A673 (cell line): ENCODE results near the gene ZNF391. TPM values are rescaled to one million over a fixed set of nuclear protein-coding genes. Genes with fewer than 3 reads are reported as not detected.

Experiments used
- BruUV-seq: library from RNA; stranded (reverse); fragments of 400-500 nt; replicated peaks from 2 replicates; lab custom pipeline; 2021; lab: Mats Ljungman, UMichigan
- CTCF ChIA-PET: fragments of 300-600 bp; sonication (Branson Sonifier 250); formaldehyde crosslinking; loops from one replicate; lab custom pipeline; 2022; ENCODE audit warnings: antibody characterized with exemption; lab: Charles Lee
- POLR2A ChIA-PET: fragments of 300-600 bp; sonication (Branson Sonifier 250); formaldehyde crosslinking; loops from one replicate; lab custom pipeline; 2022; ENCODE audit warnings: antibody characterized with exemption; ENCODE audit not compliant: low non-redundant PET; lab: Charles Lee
- DNase-seq: peaks from one replicate; pipeline ENCODE4 v3.0.0-alpha.2; 2015; ENCODE audit warnings: low spot score
- H3K27ac ChIP-seq: fragments of 200-600 bp; sonication (generic); 2 replicates; pipeline ENCODE4 v1.5.1; 2016; ENCODE audit warnings: mixed run types, low read depth, mild to moderate bottlenecking, mixed read lengths, antibody characterized with exemption, low read length; ENCODE audit not compliant: poor library complexity, severe bottlenecking
- H3K27me3 ChIP-seq: fragments of 200-600 bp; sonication (generic); replicated peaks from 2 replicates; pipeline ENCODE4 v1.6.1; 2017; ENCODE audit warnings: mixed run types, low read depth, mild to moderate bottlenecking, mixed read lengths, antibody characterized with exemption, low read length; ENCODE audit not compliant: insufficient read depth, poor library complexity
- H3K36me3 ChIP-seq: fragments of 200-600 bp; sonication (generic); 2 replicates; pipeline ENCODE4 v1.6.1; 2016; ENCODE audit warnings: mixed run types, mild to moderate bottlenecking, mixed read lengths, antibody characterized with exemption, low read length; ENCODE audit not compliant: insufficient read depth, poor library complexity, severe bottlenecking
- H3K4me1 ChIP-seq: fragments of 200-600 bp; sonication (generic); 2 replicates; pipeline ENCODE4 v1.6.1; 2017; ENCODE audit warnings: mixed run types, mild to moderate bottlenecking, mixed read lengths, antibody characterized with exemption, low read length; ENCODE audit not compliant: insufficient read depth, poor library complexity, severe bottlenecking
- H3K4me3 ChIP-seq: fragments of 200-600 bp; sonication (generic); 2 replicates; pipeline ENCODE4 v1.5.1; 2016; ENCODE audit warnings: low read depth, mixed run types, mild to moderate bottlenecking, mixed read lengths, low read length; ENCODE audit not compliant: poor library complexity, severe bottlenecking
- H3K9me3 ChIP-seq: fragments of 200-600 bp; sonication (generic); 2 replicates; pipeline ENCODE4 v1.6.1; 2016; ENCODE audit warnings: mixed run types, low read depth, mild to moderate bottlenecking, mixed read lengths, antibody characterized with exemption, low read length; ENCODE audit not compliant: poor library complexity, severe bottlenecking
- CTCF ChIP-seq: fragments of 300-800, 200-600 bp; sonication (generic); conservative IDR thresholded peaks from 2 replicates; pipeline ENCODE4 v1.5.1; 2017; ENCODE audit warnings: low read depth, mild to moderate bottlenecking, antibody characterized with exemption, low read length, moderate library complexity, mixed read lengths
- EZH2 ChIP-seq: fragments of 200-600 bp; sonication (generic); IDR thresholded peaks from 2 replicates; pipeline ENCODE4 v1.6.1; 2017; ENCODE audit warnings: borderline replicate concordance, low read depth, mild to moderate bottlenecking, mixed read lengths, antibody characterized with exemption, low read length; ENCODE audit not compliant: poor library complexity, severe bottlenecking
- intact Hi-C: fragments of 100-400 bp; cut with micrococcal nuclease; formaldehyde crosslinking; loops from one replicate; pipeline ENCODE4 v1.10.0; 2022; ENCODE audit not compliant: unreplicated experiment
- total RNA-seq: library from RNA; stranded (reverse); gene quantifications from 2 replicates; pipeline ENCODE4 v1.2.3, GENCODE V29; 2021

ZNF391 gene
- total RNA-seq, 1 experiment from 2014 or later: 2.8 TPM

- Histone ChIP-seq H3K27me3 (no peaks in the 10 kb centered on the region), H3K4me3 (no peak overlapping the region), H3K9me3 (peaks cover 16% of the 10 kb centered on the region), H3K27ac (no peak overlapping the region), H3K4me1 (no peaks in the 10 kb centered on the region), H3K36me3 (no peaks in the 10 kb centered on the region)
- TF ChIP-seq EZH2 (no peak), CTCF (no peak)
- intact Hi-C loops: no loop called here
- CTCF ChIA-PET: no interaction called here
- POLR2A ChIA-PET: no interaction called here
- DNase-seq: no peak
- BruUV-seq: no TSS peak
Observed at GRCh38 chr6:27442932-27443331, 54.4 kb downstream of the ZNF391 start.

GRCh38 chr6:27448456-27448855, 59.9 kb downstream of the ZNF391 start:
- ChIA-PET POLR2A (no interaction called here), CTCF (no interaction called here)
- no TSS peak for BruUV-seq
- Histone ChIP-seq H3K4me1 (no peaks in the 10 kb centered on the region), H3K27me3 (no peaks in the 10 kb centered on the region), H3K36me3 (peaks cover 37% of the 10 kb centered on the region), H3K27ac (no peak overlapping the region), H3K4me3 (no peak overlapping the region), H3K9me3 (peaks cover 72% of the 10 kb centered on the region)
- TF ChIP-seq CTCF (no peak), EZH2 (no peak)
- DNase-seq: no peak
- intact Hi-C loops: no loop called here

- BruUV-seq: no TSS peak
- TF ChIP-seq EZH2 (no peak), CTCF (no peak)
- Histone ChIP-seq H3K9me3 (peaks cover 94% of the 10 kb centered on the region), H3K36me3 (peaks cover 71% of the 10 kb centered on the region), H3K27me3 (no peaks in the 10 kb centered on the region), H3K27ac (no peak overlapping the region), H3K4me1 (no peaks in the 10 kb centered on the region), H3K4me3 (no peak overlapping the region)
- ChIA-PET CTCF (no interaction called here), POLR2A (no interaction called here)
- no peak for DNase-seq
- intact Hi-C loops: no loop called here
Observed at GRCh38 chr6:27451660-27452390, 63.3 kb downstream of the ZNF391 start.
